Measurements from ENCODE around the gene PAX2.

The PAX2 gene

DNA sequence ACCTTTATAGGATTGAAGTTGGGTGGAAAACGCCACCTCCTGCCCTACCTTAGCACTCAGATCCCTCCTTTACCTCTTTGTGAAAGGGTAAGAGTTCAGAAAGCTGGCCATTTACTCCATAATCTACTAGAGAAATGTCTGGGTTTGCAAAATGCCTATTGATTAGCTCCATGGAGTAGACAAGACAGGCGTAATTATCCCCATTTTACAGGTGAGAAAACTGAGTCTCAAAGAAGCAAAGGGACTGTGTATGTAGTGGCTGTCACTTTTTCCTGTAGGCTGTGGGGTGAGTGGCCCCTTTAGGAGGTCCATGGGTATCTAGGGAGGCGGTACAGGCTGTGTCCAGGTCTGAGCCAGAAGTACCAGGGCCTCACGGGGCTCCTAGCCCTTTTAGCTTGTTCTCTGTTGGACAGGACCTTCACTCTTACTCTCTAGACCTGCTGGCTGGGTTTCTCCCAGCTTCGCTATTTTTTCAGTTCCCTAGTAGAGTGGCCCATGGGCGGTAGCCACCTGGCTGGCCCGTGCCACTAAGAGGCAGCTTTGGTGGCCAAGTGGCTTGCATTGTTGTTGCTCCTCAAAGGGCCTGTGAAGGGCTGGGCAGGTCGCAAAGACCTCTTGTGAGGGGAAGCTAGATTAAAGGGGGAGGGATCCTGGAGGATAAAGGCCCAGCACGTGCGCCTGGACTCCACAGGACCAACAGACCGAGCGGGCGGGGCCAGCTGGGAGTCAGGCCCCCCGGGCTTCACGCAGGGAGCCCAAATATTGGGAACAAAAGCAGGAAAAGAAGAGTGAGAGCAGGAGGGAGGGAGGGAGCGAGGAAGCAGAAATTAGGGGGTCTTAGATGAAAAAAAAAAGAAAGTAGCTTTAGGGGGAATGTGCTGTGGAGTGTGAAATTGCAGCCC, 4.7 kb upstream of the PAX2 start:
- no peak for DNase-seq

DNA sequence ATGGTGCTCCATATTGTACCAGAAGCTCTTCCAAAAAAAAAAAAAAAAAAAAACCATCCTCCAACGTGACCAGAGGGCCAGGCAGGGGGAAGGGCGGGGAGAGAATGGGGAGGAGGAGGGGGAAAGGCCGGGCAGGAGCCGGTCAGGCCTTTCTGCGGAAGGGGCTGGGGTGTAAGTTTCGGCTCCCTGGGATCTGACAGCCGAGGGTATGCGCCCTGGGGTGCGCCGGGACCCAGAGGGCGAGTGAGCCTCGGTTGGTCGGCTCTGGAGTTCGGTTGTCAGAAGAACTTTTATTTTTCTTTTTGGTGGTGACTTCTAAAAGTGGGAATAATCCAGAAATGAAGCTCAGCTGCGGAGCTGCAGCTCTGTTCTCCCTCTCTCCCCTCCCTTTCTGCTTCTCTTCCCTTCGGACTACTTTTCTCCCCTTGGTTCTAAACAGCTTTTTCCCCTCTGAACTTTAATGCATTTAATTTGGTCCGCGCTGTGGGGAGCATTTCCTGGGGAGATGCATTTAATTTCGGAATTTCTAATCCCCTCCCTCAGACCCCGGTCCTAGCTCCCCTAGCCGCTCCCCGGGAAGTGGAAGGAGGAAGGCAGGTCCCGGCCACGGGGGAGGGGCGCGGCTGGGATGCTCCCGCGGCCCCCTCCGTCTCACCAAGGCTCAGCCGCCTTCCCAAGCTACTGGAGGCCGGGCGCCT, 3.9 kb upstream of the PAX2 start:
- DNase-seq: no peak

DNA sequence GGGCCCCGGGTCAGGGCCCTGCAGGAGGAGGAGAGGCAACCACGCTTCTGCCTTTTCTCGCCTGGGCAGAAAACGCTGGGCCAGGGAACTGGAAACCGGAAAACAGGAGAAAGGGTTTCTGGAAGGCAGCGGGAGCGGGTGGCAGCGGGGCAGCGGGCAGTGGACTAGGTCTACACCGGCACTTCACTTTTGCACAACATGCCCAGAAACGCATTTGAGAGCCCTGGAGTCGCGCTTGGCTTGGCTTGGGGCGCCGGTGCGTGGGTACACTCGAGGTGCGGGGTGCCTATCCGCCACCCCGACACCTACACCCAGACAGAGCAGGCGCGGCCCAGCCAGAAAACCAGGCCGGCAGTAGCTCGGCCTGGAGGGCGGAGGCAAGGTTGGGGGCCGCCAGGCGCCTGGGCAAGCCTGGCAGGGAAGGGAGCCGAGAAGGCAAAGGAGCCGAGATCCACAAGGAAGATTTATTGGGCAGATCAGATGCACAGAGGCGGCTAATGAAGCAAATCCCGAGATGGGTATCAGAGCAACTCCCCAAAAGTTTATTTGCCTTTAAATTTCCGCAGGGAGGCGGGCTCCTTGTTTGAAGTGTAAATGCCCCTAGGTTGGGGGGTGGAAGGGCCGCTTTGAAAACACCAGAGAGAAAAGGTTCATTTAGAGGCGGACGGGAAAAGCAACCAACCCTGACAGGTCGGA, 3.2 kb upstream of the PAX2 start:
- no peak for DNase-seq

DNA sequence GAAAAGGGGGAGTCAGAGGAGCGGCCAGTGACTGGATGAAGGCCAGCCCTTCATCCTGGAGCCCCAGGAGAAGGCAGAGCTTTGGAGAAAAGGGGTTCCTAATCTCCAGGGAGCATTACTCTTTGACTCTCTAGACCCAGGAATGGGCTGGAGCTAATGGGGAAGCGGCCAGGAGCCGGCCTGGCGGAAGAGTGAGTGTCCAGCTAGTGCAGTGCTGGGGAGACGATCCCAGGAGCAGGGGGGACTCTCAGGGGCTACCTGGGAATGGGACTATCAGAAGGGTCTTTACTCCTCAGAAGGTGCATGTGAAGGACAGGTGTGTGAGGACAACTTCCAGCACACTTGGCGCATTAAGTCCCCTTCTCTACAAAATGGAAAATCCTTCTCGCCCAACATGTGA, 2.4 kb upstream of the PAX2 start:
- no peak for DNase-seq

DNA sequence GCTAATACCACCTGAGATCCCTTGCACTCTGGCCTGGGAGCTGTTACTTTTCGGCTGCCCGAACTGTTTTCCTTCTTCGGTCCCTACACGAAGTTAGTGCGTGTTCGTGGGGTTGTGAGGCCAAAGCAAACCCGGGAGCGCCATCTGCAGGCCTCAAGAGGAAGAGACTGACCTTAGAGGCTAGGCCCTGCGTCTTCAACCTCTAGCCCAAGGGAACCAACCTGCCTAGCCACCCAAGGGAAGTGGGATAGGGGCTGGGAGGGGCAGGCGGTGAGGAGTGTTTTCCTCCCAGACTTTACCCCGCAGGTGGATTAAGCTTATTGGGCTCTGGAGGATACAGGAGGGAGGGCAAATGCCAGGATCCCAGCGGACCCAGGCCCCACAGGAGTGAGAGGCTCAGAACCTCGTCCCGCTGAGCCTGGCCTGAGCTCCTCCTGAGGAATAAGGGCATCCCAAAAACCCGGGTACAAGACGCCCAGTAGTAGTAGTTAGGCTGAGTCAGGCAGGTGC, 1.7 kb upstream of the PAX2 start:
- DNase-seq: no peak

DNA sequence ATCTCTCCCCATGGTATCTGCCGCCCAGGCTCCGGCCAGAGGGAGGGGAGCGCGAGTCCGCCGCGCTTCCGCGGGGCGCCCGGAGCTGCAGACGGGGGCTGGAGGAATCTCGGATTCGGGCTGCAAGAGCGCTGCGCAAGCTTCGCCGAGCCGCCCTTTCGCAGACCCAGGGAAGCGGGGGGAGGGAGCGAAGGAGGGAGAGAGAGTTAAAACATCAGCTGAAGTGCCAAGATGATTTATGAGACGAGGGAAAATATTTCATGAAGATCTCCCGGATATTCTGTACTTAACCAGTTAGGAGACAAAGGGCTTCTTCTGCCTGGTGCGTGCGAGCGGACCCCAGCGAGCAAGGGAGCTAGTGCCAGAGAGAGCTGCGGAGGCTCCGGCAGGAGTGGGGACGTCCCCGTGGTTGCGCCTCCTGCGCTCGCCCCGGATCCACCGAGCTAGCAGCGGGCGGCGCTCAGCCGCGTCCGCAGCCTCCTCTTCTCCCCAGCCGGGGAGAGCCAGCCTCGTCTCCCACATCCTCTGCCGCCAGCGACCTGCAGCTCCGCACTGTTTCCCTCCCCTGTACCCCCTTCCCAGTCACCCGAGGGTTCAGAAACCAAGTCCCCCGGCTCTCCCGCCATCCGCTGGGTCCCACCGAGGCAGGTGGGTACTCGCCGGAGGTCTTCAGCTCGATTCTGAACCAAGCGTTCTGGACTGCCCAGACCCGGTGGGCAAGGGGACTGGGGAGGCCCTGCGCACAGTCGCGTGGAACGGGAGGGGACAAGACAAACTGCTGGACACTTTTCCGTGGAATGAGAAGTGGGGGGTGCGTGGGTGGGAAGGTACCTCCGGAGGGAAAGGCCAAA, 1.0 kb upstream of the PAX2 start:
- DNase-seq: no peak

DNA sequence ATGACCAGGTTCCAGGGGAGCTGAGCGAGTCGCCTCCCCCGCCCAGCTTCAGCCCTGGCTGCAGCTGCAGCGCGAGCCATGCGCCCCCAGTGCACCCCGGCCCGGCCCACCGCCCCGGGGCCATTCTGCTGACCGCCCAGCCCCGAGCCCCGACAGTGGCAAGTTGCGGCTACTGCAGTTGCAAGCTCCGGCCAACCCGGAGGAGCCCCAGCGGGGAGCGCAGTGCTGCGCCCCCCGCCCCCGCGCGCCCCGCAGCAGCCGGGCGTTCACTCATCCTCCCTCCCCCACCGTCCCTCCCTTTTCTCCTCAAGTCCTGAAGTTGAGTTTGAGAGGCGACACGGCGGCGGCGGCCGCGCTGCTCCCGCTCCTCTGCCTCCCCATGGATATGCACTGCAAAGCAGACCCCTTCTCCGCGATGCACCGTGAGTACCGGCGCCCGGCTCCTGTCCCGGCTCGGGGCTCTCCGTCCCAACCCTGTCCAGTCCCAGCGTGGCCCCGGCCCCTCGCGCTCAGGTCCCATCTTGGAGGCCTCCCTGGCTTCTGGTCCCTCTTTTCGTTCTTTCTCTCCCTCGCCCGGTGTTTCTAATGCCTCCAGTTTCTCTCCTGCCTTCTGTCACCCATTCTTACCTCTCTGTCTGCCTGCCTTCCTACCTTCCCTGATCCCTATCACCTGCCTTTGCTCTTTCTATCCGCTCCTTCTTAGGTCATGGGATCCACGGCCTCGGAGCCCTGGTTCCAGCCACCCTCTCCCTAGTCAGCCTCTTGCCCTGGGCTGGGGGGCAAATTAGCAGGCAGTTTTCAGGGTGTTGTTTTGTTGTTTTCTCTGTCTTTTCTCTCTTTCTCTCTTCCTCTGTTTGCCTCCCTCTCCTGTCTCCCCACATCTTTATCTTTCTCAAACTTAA, 751 bp downstream of the PAX2 start:
- DNase-seq: no peak

DNA sequence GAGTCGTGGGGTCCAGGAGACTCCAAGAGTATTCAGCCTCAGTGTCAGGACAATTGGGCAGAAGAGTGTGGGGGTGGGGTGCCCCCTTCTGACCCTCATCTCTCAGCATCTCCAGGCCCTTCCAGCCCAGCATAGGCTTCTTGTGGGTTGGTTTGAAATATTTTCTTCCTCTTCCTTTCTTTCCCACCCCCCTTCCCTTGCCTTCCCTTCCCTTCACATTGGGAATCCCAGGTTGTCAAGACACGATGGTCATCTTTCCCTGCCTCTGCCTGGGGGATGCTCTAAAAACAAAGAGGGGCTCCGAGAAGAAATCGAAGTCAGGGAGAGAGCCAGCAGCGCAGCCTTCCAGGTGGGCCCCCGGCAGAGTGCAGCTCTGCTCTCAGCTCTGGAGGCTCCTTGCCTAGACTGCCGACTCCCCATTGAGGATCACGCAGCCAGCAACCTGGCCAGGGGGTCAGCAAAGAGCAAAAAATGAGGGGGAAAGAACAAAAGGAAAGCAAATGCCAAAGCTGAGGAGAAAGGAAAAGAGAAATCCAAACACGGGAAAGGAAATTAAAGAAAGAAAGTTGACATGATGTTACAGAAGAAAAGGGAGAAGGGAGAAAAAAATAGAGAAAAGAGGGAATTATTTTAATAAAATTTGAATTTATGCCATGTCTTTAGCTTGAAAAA, 1.5 kb downstream of the PAX2 start:
- no peak for DNase-seq

DNA sequence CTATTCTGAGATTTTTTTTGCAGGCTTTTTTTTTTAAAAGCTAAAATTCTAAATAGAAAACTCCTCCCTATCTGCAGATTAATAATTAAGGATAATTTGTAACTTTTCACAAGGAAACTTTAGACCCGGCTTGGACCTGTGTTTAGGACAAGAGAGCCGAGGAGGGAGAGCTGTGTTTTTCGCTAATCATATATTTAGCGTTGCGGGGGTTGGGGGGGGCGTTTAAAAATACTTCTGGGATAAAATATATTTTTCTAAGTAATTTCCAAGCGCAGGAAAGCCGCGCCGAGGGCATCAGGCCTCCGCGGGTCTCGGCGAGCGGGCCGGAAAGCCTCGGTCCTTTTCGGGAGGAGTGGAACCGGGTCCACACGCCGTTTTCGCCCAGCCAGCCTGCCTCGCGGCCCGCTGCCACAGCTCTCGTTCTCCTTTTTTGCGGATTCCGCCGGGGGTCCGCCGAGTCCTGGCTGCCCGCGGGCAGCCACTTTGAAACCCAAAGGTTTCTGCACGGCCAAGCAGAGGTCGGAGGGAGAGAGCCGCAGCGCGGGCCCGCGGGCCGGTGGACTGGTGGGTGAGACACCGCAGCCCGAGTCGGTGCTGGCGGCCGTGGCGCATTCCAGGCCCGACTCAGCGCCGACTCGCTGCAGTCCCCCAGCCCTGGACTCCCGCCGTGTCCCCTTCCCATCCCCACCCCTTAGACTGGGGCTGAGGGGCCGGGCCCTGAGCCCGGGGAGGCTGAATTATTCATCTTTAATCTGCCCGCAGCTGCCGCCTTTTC, 2.3 kb downstream of the PAX2 start:
- no peak for DNase-seq

DNA sequence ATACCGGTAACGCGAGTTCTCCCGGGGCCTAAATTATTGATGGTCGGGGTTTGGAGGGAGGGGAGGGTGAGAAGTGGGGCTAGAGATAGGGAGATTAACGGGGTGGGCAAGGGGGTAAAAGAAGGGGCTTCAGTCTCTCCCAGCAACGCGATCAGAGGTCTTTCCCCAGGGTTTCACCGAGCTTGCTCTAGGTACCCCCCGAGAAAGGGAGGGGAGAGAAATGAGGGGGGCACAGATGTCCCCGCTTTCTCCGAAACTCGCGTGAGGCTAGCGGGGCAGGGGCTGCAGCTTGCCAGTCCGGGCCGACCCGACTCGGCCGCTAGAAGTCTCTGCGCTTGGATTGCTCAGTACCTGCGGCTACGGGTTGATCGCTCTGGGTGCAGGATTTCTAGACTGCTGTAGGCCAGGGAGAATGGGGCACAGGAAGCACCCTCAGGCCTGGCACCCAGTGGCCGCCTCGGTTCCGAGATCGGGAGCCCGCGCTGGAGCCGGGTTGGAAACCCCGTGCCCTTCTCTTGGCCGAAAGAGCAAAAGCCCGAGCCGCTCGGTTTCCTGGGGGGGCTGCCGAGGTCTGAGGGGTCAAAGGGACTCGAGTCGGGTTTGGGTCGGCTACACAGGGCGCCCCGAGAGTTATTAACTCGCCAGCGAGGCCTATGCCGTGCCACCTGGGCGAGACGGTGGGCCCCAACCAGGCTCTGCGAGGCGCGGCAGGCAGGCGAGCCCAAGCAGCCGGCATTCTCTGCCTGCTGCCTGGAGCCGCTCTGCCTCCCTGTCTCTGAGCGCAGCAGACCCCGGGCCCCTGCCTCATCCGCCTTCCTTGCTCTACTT, 3.1 kb downstream of the PAX2 start:
- DNase-seq: no peak

DNA sequence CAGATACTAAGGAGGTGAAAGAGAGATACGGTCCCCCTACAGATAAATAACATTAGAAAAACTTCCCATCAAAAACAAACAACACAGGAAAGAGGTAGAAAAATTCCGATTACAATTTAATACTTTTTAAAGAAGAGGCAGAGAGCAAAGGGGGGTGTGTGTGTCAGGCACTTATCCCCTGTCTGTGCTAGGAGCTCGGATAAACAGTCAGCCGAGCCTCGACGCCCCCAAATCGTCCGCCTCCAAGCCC, 3.6 kb downstream of the PAX2 start:
- no peak for DNase-seq

DNA sequence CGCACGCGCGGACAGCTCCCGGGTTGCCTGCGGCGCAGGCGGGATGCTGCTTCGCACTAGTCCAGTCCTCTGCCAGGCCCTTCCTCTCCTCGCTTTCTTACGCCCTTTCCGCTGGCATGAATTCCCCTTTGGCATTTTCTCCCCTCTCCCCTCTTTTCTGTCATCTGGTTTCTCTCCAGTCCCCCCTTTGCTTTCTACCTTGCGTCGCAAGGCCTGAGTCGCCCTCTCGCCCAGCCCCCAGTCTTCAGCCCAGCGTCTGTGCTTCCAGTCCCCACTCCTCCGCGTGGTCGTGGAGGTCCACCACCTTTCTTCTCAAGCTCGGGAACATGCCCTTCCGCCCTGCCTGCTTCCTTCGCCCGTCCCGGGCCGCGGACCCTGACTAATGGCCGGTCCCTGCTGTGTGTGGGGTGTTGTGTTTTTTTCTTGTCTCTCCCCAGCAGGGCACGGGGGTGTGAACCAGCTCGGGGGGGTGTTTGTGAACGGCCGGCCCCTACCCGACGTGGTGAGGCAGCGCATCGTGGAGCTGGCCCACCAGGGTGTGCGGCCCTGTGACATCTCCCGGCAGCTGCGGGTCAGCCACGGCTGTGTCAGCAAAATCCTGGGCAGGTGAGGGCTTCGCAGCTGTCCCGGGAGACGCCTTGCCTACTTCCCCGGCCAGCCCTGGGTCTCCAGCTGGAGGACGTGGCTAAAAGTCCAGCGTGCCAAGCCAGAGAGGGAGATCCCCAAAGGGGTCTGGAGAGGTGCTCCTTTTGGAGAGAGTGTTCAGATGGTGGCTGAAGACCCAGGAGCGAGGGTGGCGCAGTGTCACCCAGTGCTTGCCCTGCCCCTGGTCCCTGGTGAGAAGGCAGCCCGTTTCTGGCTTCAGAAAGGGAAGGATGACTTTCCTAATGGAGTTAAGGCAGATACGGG, 4.2 kb downstream of the PAX2 start:
- no peak for DNase-seq

DNA sequence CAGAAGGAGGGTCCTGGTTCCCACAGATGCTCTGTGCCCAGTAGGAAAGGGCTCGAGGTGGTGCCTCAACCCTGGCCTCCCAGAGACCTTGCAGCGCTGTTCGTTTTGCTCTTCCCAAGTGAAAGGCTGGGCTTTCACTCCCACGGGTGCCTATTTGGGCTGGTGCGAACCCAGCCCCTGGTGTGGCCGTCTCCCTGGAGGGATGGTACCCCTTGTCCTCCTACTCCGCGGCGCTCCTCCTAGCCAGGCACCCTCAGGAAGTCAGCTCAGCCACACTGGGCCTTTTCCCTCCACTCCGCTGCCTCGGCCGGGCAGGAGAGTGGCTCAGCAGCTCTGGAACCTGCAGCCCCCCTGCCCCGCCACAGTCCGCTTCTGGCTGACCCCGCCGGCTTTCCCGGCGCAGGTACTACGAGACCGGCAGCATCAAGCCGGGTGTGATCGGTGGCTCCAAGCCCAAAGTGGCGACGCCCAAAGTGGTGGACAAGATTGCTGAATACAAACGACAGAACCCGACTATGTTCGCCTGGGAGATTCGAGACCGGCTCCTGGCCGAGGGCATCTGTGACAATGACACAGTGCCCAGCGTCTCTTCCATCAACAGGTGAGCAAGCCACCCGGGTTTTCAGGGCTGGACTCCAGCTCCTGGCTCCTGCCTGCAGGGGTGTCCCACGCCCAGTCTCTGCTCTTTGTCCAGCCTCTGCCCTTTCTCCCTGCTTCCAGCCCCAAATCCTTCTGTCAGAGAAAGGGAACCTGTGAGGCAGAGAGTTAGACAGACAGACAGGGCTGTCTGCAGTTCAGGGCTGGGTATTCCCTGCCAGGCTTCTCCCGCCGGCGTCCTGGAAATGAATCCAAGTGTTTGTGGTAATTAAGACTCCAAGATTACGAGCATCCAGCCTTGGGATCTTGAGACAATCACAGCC, 5.2 kb downstream of the PAX2 start:
- no peak for DNase-seq

DNA sequence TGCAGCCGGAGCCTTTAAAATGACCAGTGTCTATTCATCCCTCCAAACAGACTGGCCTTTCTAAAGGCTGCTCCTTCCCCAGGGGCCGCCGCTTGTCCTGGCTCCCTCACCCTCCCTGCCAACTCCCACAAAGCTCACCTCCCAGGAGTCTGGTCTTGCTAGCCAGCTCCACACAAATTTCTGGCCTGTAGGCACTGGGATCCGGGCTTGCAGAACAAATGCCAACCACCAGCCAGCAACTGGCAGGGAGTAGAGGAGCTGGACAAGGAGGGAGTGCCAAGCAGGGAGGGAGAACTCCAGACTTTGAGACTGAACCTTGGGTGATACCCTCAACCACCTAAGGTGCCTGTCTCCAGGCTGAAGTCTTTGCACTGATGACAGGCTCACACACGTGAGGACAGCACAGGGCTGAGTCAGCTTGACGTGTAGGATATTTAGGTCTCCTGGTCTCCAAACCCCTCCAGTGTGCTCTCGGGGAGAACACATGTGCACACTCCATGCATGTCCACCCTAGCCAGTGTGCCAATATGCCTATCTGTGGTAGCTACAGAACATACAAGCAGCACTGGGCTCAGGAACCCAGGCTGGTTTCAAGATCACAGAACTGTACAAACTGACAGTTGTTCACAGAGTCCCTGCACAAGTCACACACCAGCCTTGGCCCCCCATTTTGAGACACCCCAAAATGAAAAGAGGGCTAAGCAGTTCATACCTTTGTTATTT, 6.0 kb downstream of the PAX2 start:
- no peak for DNase-seq

DNA sequence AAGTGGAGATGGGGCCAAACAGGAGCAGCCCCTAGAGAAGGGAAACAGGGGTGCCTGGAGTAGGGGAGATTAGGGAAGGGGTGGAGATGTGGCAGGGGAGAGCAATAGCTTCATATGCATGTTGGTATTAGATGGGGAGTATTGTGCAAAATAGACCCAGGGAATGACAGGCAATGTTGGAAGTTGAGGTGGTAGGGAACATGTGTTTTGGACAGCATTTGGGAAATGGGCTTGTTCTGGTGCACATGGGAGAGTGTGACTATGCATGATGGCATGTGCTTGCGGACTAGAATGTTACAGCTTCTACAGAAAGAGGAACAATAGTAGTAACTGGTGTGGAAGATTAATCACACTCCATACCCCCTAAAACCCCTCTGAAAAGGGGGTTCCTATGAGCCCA, 10.4 kb downstream of the PAX2 start:
- no peak for DNase-seq

DNA sequence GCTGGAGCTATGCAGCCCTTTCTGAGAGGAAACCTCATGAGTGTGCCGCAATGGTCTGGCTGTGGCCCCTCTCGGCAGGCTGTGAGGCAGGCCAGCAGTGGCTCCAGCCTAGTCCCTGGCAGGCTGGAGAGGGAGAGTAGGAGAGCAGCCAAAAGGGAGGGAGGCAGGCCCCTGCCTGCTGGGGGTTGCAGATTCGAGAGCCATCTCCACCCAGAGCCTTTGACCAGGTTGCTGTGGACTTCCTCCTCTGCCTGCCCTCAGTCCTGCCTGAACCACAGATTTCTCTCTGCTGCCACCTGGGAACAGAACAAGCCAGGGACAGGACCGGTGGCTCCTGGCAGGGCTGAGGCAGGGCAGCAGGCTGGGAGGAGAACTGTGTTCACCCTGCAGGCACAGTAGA, 13.9 kb downstream of the PAX2 start:
- no peak for DNase-seq

DNA sequence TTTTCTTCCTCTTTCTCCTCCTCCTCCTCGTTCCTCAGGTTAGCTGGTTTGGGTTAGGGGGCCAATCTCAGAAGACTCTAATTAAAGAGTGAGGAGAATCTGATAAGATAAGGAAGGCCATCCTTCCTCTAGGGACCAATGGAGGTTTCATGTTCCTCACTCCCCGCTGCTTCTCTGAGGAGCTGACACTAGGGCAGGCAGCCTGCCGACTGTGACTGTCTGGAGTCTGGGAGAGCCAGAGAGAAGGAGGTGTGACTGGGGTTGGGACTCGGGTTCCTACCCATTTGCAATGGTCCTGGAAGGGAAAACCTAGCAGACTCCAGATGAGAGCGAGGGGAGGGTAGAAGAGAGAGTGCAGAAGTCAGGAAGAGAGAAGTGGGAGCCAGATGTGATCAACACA, 15.3 kb downstream of the PAX2 start:
- DNase-seq: no peak

Measured in activated T-cell treated with anti-CD3 and anti-CD28 coated beads, Interleukin-2, amount 50 U/mL, for 1 hour (primary cell).